GM06990 (cell line): ENCODE data around the gene OPRL1.

Source experiments
- DNase-seq: peaks from one replicate; pipeline ENCODE4 v3.0.0-alpha.2; 2011; ENCODE audit not compliant: insufficient read length; ENCODE audit errors: extremely low read depth
- H3K27me3 ChIP-seq: replicated peaks from 2 replicates; pipeline ENCODE4 v1.6.0; 2011; ENCODE audit warnings: low read length; ENCODE audit not compliant: control insufficient read depth, insufficient read depth
- H3K36me3 ChIP-seq: 2 replicates; pipeline ENCODE4 v1.5.1; 2011; ENCODE audit warnings: low read length; ENCODE audit not compliant: control insufficient read depth, insufficient read depth
- H3K4me3 ChIP-seq: replicated peaks from 2 replicates; pipeline ENCODE4 v1.5.1; 2011; ENCODE audit warnings: low read depth, mild to moderate bottlenecking, control low read depth, low read length
- CTCF ChIP-seq: IDR thresholded peaks from 2 replicates; pipeline ENCODE4 v1.5.1; 2011; ENCODE audit warnings: low read length, control low read depth, mild to moderate bottlenecking, inconsistent platforms; ENCODE audit not compliant: insufficient read depth, poor library complexity, severe bottlenecking

The OPRL1 gene

DNA sequence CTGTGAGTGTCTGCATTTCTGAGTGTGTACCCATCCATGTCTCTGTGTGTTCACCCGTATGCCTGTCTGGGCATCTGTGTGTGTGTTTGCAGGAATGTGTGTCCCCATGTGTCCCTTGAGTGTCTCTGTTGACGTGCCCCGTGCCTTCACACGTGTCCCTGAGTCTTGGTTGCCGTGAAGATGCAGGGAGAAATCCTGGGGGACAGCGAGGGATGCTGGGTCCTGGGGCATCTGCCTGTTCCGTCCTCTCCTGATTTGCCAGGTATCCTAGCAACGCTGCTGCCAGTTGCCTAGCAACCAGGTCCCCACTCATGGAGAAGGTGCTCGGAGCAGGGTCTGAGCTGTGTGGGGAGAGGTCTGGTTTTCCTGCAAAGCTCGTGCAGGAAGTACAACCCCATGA, 10.3 kb downstream of the OPRL1 start:
- Histone ChIP-seq H3K36me3 (no peaks in the 10 kb centered on the region), H3K4me3 (no peak overlapping the region), H3K27me3 (peaks cover 3% of the 10 kb centered on the region; the same call in 1 of the 2 replicates)
- no peak for TF ChIP-seq CTCF
- no peak for DNase-seq

DNA sequence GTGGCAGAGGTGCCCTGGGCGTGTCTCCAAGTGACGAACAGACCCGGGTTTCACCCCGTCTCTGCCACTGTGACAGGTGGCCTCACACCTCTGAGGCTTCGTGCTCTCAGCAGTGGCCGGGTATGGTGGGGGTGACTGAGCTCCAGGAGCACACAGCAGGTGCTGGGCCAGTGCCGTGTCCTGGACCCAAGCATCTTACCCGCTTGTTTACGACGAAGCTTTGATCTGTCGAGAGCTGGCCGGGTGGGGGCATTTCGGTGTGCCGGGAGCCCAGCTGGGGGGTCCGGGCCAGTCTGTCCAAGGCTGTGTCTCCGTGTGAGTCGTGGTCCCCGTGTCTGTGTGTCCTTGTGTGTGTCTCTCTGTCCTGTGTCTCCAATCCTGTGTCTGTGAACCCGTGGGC, 11.5 kb downstream of the OPRL1 start:
- H3K4me3 ChIP-seq: no peak overlapping the region
- H3K36me3 ChIP-seq: no peaks in the 10 kb centered on the region
- peaks cover 3% of the 10 kb centered on the region; the same call in 1 of the 2 replicates for H3K27me3 ChIP-seq
- TF ChIP-seq CTCF: no peak
- DNase-seq: no peak

DNA sequence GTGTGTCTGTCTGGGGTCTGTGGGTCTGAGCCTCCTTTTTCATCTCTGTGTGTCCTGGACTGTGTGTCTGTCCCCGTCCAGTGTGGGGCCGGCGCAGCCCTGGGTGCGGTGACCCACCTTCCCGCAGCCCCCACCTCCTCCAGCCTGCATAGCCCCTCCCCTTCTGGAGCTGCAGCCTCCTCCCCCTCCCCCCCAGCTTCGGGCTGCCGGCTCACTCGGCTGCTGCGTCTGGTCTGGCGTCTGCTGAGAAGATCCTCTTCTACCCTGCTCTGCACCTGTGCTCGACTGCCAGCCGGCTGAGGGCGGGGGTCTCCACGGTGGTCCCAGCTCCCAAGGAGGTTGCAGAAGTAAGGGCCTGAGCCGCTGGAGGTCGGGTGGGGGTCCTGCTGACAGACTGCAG, 11.9 kb downstream of the OPRL1 start:
- Histone ChIP-seq H3K4me3 (no peak overlapping the region), H3K27me3 (peaks cover 3% of the 10 kb centered on the region; the same call in 1 of the 2 replicates), H3K36me3 (no peaks in the 10 kb centered on the region)
- TF ChIP-seq CTCF: no peak
- no peak for DNase-seq

- no peak for DNase-seq
- H3K36me3 ChIP-seq: no peaks in the 10 kb centered on the region
- peaks cover 3% of the 10 kb centered on the region; the same call in 1 of the 2 replicates for H3K27me3 ChIP-seq
- TF ChIP-seq CTCF: no peak
- no peak overlapping the region for H3K4me3 ChIP-seq
Measured at GRCh38 chr20:64092258-64093012, 12.6 kb downstream of the OPRL1 start.

DNA sequence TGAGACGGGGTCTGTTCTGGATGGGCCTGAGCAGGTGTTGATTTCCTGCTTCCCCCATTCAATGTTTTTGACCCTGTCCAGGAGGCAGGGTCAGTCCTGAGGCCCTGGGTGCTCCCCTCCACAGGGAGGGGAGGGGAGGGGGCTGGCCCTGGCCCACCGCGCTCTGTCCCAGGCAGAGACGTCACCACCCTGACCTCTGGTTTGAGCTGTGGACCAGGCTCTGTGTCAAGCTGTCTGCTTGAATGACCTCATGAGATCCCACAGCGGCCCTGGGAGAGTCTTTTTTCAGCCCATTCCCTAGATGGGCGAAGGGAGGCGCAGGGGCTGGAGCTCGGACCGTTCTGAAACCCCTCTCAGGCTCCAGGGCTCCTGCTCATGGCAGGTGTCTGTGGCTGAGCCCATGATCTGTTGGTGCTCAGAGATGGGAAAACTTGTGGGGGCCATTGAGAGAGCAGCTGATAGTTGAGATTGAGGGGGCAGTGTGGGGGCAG, 13.2 kb downstream of the OPRL1 start:
- Histone ChIP-seq H3K27me3 (peaks cover 3% of the 10 kb centered on the region; the same call in 1 of the 2 replicates), H3K4me3 (no peak overlapping the region), H3K36me3 (no peaks in the 10 kb centered on the region)
- no peak for TF ChIP-seq CTCF
- DNase-seq: no peak
